Stimulated activated CD8-positive, alpha-beta memory T cell treated with anti-CD3 and anti-CD28 coated beads, Interleukin-7, amount 100 ng/mL, for 48 hours (primary cell): Measurements from ENCODE around the gene ADARB2.

Experiments used
- DNase-seq, 2 donors: peaks; one replicate each; pipeline ENCODE4 v3.0.0-alpha.2; 2020; ENCODE audit warnings: low read depth in 1 of 2; ENCODE audit errors: extremely low read depth in 1 of 2

Gene ADARB2

GRCh38 chr10:1130995-1131790 is 606.1 kb downstream of the ADARB2 start:
- DNase-seq: no peak

GRCh38 chr10:1130226-1130625 is 607.1 kb downstream of the ADARB2 start:
- no peak for DNase-seq

- no peak for DNase-seq
Observed at GRCh38 chr10:1128649-1129048, 608.7 kb downstream of the ADARB2 start.

GRCh38 chr10:1128115-1128514 is 609.2 kb downstream of the ADARB2 start:
- no peak for DNase-seq

GRCh38 chr10:1127629-1128028 is 609.7 kb downstream of the ADARB2 start:
- no peak for DNase-seq
